H1 (cell line): ENCODE results near the gene GPER1. TPM values are rescaled to one million over a fixed set of nuclear protein-coding genes. Genes with fewer than 3 reads are reported as not detected.

Experiments
- CTCF ChIA-PET: fragments of 300-600 bp; sonication (Branson Sonifier 250); formaldehyde crosslinking; loops from one replicate; lab custom pipeline; 2021; ENCODE audit not compliant: partially characterized antibody; lab: Charles Lee
- POLR2A ChIA-PET: fragments of 300-600 bp; sonication (Branson Sonifier 250); formaldehyde crosslinking; loops from one replicate; lab custom pipeline; 2021; ENCODE audit warnings: inconsistent platforms; ENCODE audit not compliant: partially characterized antibody; lab: Charles Lee
- DNase-seq, 2 experiments: peaks; one replicate each; pipeline versions ENCODE4 v3.0.0 to v3.0.0-alpha.2; 2010 to 2022; ENCODE audit warnings: low spot score in 2 of 2, low read depth in 1 of 2, mixed read lengths in 1 of 2
- FAIRE-seq: peaks from 2 replicates; lab custom pipeline; 2011; peaks lifted over from hg19 to GRCh38; lab: Jason Lieb, UNC
- H2AFZ ChIP-seq: 2 replicates; pipeline ENCODE4 v1.8.1; 2012; ENCODE audit warnings: low read length, inconsistent platforms
- H2AK5ac ChIP-seq: 2 replicates; pipeline ENCODE4 v1.6.1; 2013; ENCODE audit warnings: low read depth, low read length
- H2BK120ac ChIP-seq: replicated peaks from 2 replicates; pipeline ENCODE3; 2013; ENCODE audit warnings: low read depth, low read length, inconsistent platforms
- H2BK12ac ChIP-seq: 2 replicates; pipeline ENCODE4 v1.6.1; 2013; ENCODE audit warnings: low read depth, low read length
- H2BK15ac ChIP-seq: 2 replicates; pipeline ENCODE4 v1.6.1; 2013; ENCODE audit warnings: low read length
- H2BK20ac ChIP-seq: 2 replicates; pipeline ENCODE4 v1.6.1; 2013; ENCODE audit warnings: low read length
- H2BK5ac ChIP-seq: 2 replicates; pipeline ENCODE4 v1.6.1; 2013; ENCODE audit warnings: low read depth, low read length
- H3K14ac ChIP-seq: 2 replicates; pipeline ENCODE4 v1.6.1; 2013; ENCODE audit warnings: inconsistent platforms; ENCODE audit not compliant: insufficient read length
- H3K18ac ChIP-seq: 2 replicates; pipeline ENCODE4 v1.6.1; 2013; ENCODE audit warnings: low read length; ENCODE audit errors: extremely low read depth
- H3K23ac ChIP-seq: 2 replicates; pipeline ENCODE4 v1.6.1; 2013; ENCODE audit warnings: inconsistent platforms; ENCODE audit not compliant: insufficient read length
- H3K23me2 ChIP-seq: 2 replicates; pipeline ENCODE4 v1.6.1; 2013; ENCODE audit warnings: low read depth, low read length
- H3K27ac ChIP-seq: 2 replicates; pipeline ENCODE4 v1.6.1; 2011; ENCODE audit warnings: low read depth, low read length, inconsistent platforms
- H3K27me3 ChIP-seq, 4 experiments: replicated peaks in 1 of 4; 1 replicate in 1 of 4; 2 replicates in 3 of 4; pipeline versions ENCODE4 v1.6.1 to v1.8.1; 2011 to 2013; ENCODE audit warnings: low read length in 3 of 4, mild to moderate bottlenecking in 3 of 4, inconsistent platforms in 2 of 4, mixed read lengths in 2 of 4, moderate library complexity in 1 of 4; ENCODE audit not compliant: control insufficient read depth in 3 of 4, insufficient read depth in 3 of 4; ENCODE audit errors: extremely low read depth in 1 of 4
- H3K36me3 ChIP-seq, 4 experiments: 2 replicates each; pipeline versions ENCODE4 v1.6.1 to v1.8.1; 2011 to 2013; ENCODE audit warnings: mild to moderate bottlenecking in 4 of 4, low read length in 3 of 4, moderate library complexity in 2 of 4, control low read depth in 1 of 4, inconsistent platforms in 1 of 4; ENCODE audit not compliant: insufficient read depth in 4 of 4, control insufficient read depth in 2 of 4
- H3K4ac ChIP-seq: replicated peaks from 2 replicates; pipeline ENCODE3; 2013; ENCODE audit warnings: low read length, low read depth, mixed read lengths, inconsistent platforms; ENCODE audit not compliant: insufficient read length
- H3K4me1 ChIP-seq, 4 experiments: replicated peaks in 1 of 4; 1 replicate in 1 of 4; 2 replicates in 3 of 4; pipeline versions ENCODE4 v1.6.1 to v1.8.1; 2011 to 2013; ENCODE audit warnings: low read length in 3 of 4, inconsistent platforms in 2 of 4, mixed read lengths in 1 of 4; ENCODE audit not compliant: insufficient read depth in 4 of 4, control insufficient read depth in 3 of 4
- H3K4me2 ChIP-seq, 2 experiments: 2 replicates each; pipeline versions ENCODE4 v1.6.1 to v1.8.1; 2011 to 2013; ENCODE audit warnings: low read depth in 2 of 2, low read length in 2 of 2, control low read depth in 1 of 2, inconsistent platforms in 1 of 2, mild to moderate bottlenecking in 1 of 2; ENCODE audit not compliant: insufficient read depth in 1 of 2
- H3K4me3 ChIP-seq, 4 experiments: fragments of 200-600, 300-600 bp in 1 of 4; sonication (generic), shearing (Covaris generic), sonication (Bioruptor Twin) in 1 of 4; 2 replicates each; pipeline versions ENCODE4 v1.5.1 to v1.8.1; 2011 to 2016; ENCODE audit warnings: low read length in 4 of 4, low read depth in 3 of 4, control low read depth in 2 of 4, inconsistent platforms in 2 of 4, mild to moderate bottlenecking in 2 of 4, mixed read lengths in 1 of 4, moderate library complexity in 1 of 4; ENCODE audit not compliant: insufficient read depth in 2 of 4; ENCODE audit errors: extremely low read depth in 1 of 4
- H3K56ac ChIP-seq: replicated peaks from 2 replicates; pipeline ENCODE3; 2013; ENCODE audit warnings: low read depth, mild to moderate bottlenecking, mixed read lengths, low read length, inconsistent platforms; ENCODE audit not compliant: insufficient read length
- H3K79me1 ChIP-seq: 2 replicates; pipeline ENCODE4 v1.6.1; 2013; ENCODE audit warnings: low read depth, low read length, control low read depth
- H3K79me2 ChIP-seq, 2 experiments: 2 replicates each; pipeline versions ENCODE4 v1.6.1 to v1.8.1; 2012 to 2013; ENCODE audit warnings: low read length in 2 of 2, mild to moderate bottlenecking in 2 of 2, inconsistent platforms in 1 of 2; ENCODE audit not compliant: insufficient read depth in 2 of 2, control insufficient read depth in 1 of 2
- H3K9ac ChIP-seq, 4 experiments: replicated peaks in 1 of 4; 1 replicate in 1 of 4; 2 replicates in 3 of 4; pipeline versions ENCODE4 v1.6.1 to v1.8.1; 2011 to 2013; ENCODE audit warnings: low read depth in 3 of 4, low read length in 3 of 4, control low read depth in 2 of 4, mild to moderate bottlenecking in 2 of 4, moderate library complexity in 2 of 4, inconsistent platforms in 1 of 4; ENCODE audit errors: extremely low read depth in 1 of 4
- H3K9me3 ChIP-seq, 2 experiments: 2 replicates each; pipeline versions ENCODE4 v1.6.1 to v1.8.1; 2012 to 2013; ENCODE audit warnings: mild to moderate bottlenecking in 2 of 2, moderate library complexity in 2 of 2, control low read depth in 1 of 2, inconsistent platforms in 1 of 2, low read depth in 1 of 2, low read length in 1 of 2, mixed read lengths in 1 of 2; ENCODE audit not compliant: insufficient read depth in 2 of 2
- H4K20me1 ChIP-seq, 2 experiments: replicated peaks in 1 of 2; 2 replicates each; pipeline versions ENCODE3 to v1.8.1; 2011 to 2013; ENCODE audit warnings: inconsistent platforms in 2 of 2, low read length in 2 of 2, mild to moderate bottlenecking in 1 of 2; ENCODE audit not compliant: insufficient read depth in 2 of 2, control insufficient read depth in 1 of 2
- H4K5ac ChIP-seq: 2 replicates; pipeline ENCODE4 v1.6.1; 2013; ENCODE audit warnings: low read length, low read depth, mixed read lengths, inconsistent platforms; ENCODE audit not compliant: insufficient read length
- H4K8ac ChIP-seq: 2 replicates; pipeline ENCODE4 v1.8.0; 2013; ENCODE audit warnings: mild to moderate bottlenecking, moderate library complexity, low read length, inconsistent platforms; ENCODE audit not compliant: insufficient read depth; ENCODE audit errors: extremely low read depth
- H4K91ac ChIP-seq: replicated peaks from 2 replicates; pipeline ENCODE3; 2013; ENCODE audit warnings: low read length, mixed read lengths, inconsistent platforms; ENCODE audit not compliant: insufficient read length
- ATF3 ChIP-seq: IDR thresholded peaks from 2 replicates; pipeline ENCODE4 v1.6.1; 2011; ENCODE audit warnings: low read depth, mild to moderate bottlenecking, low read length; ENCODE audit not compliant: insufficient read depth
- BCL11A ChIP-seq, 2 experiments: IDR thresholded peaks; one replicate each; pipeline ENCODE4 v1.6.1; 2011; ENCODE audit warnings: low read depth in 2 of 2, low read length in 2 of 2, mild to moderate bottlenecking in 2 of 2
- CBX5 ChIP-seq: fragments of 300-800, 300-1000 bp; sonication (generic); IDR thresholded peaks from 2 replicates; pipeline ENCODE4 v1.7.1; 2016; ENCODE audit warnings: antibody characterized with exemption, low read length, low read depth
- CHD2 ChIP-seq: IDR thresholded peaks from 2 replicates; pipeline ENCODE4 v1.6.1; 2012; ENCODE audit warnings: low read length, improper control_type of control experiment
- HDAC2 ChIP-seq, 2 experiments: fragments of 300-600 bp in 1 of 2; sonication (generic) in 1 of 2; IDR thresholded peaks; 2 replicates each; pipeline ENCODE4 v1.6.1; 2011 to 2012; ENCODE audit warnings: low read depth in 2 of 2, low read length in 2 of 2, mild to moderate bottlenecking in 2 of 2, moderate library complexity in 2 of 2, borderline replicate concordance in 1 of 2, inconsistent platforms in 1 of 2
- KDM1A ChIP-seq: fragments of 200-600, 300-600 bp; sonication (generic); IDR thresholded peaks from 2 replicates; pipeline ENCODE4 v1.7.1; 2016; ENCODE audit warnings: mild to moderate bottlenecking, low read length, borderline replicate concordance
- MAX ChIP-seq: IDR thresholded peaks from 2 replicates; pipeline ENCODE4 v1.6.1; 2012; ENCODE audit warnings: inconsistent platforms
- POLR2A ChIP-seq, 2 experiments: IDR thresholded peaks; 1 replicate in 1 of 2; 2 replicates in 1 of 2; pipeline ENCODE4 v1.6.1; 2011; ENCODE audit warnings: low read depth in 2 of 2, low read length in 2 of 2, mild to moderate bottlenecking in 2 of 2; ENCODE audit errors: control extremely low read depth in 1 of 2
- POU5F1 ChIP-seq: IDR thresholded peaks from 2 replicates; pipeline ENCODE4 v1.6.1; 2011; ENCODE audit warnings: low read depth, mild to moderate bottlenecking, low read length, moderate library complexity
- RXRA ChIP-seq: IDR thresholded peaks from 2 replicates; pipeline ENCODE4 v1.6.1; 2011; ENCODE audit warnings: low read depth, mild to moderate bottlenecking, low read length, moderate library complexity; ENCODE audit not compliant: insufficient read depth
- SIRT6 ChIP-seq: IDR thresholded peaks from one replicate; pipeline ENCODE4 v1.7.1; 2012; ENCODE audit warnings: low read length, inconsistent platforms
- SP1 ChIP-seq: IDR thresholded peaks from 2 replicates; pipeline ENCODE4 v1.6.1; 2011; ENCODE audit warnings: low read depth, low read length
- SRF ChIP-seq: IDR thresholded peaks from 2 replicates; pipeline ENCODE4 v1.6.1; 2011; ENCODE audit warnings: mild to moderate bottlenecking, low read depth, low read length, moderate library complexity
- TBP ChIP-seq: IDR thresholded peaks from 2 replicates; pipeline ENCODE4 v1.6.1; 2011; ENCODE audit warnings: low read depth, low read length, improper control_type of control experiment
- ZNF274 ChIP-seq: IDR thresholded peaks from 2 replicates; pipeline ENCODE4 v1.7.0; 2012; ENCODE audit warnings: low read length, borderline replicate concordance; ENCODE audit errors: extremely low read depth
- WGBS, 2 experiments: shearing (Covaris generic) in 1 of 2; methylation state at CpG; one replicate each; pipeline versions ENCODE4 v1.1.6 to v1.1.7; 2013 to 2015; ENCODE audit warnings: low lambda C conversion rate in 2 of 2, mixed read lengths in 2 of 2, inconsistent platforms in 1 of 2, low coverage in 1 of 2, missing lambda C conversion rate in 1 of 2; ENCODE audit not compliant: insufficient replicate concordance in 2 of 2, insufficient coverage in 1 of 2, insufficient read length in 1 of 2; ENCODE audit errors: extremely low coverage in 1 of 2, missing lambda C conversion rate in 1 of 2; 5-methylcytosine and 5-hydroxymethylcytosine counted together
- polyA plus RNA-seq, 7 experiments: library from polyadenylated mRNA; depleted of rRNA in 3 of 7; stranded (reverse) in 5 of 7; unstranded in 2 of 7; fragments of >200 nt in 5 of 7; fragments of 200-250 nt in 2 of 7; gene quantifications; 1 replicate in 5 of 7; 2 replicates in 1 of 7; 4 replicates in 1 of 7; pipeline versions ENCODE4 v1.2.1 to v1.2.3, GENCODE V29; 2011 to 2013; ENCODE audit warnings: missing spikeins in 2 of 7, mixed read lengths in 2 of 7
- total RNA-seq: library from RNA; stranded (reverse); fragmentation: NEBNext Ultra II Directional; extraction: Animal tissue kit (Norgen Biotek cat#: 25700); gene quantifications from 2 replicates; pipeline ENCODE4 v1.2.1, GENCODE V29; 2021

Gene GPER1
- total and polyA plus RNA-seq, 2 of the 8 experiments (the other 6 are each of a cell fraction or from before 2014, with no cell fraction given), result 0.24 to 0.47 TPM

DNA sequence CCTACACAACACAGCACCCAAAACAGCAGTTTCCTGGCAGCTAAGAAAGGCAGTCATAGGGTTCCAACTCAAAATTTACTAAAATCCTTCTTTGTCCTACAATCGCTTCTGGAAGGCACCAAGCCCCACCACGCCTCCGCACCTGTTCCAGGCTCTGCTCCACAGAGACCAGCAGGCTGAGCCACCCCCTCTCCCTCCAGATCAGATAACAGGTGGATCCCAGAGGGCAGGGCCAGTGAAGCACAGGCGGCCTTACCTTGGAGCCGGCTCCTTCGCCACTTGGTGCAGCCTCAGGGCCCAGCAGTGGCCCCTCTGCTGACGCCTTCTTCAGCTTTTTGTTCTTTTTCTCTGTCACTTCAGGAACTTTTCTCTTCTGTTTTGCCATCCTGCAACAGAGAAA lies 39.1 kb downstream of the GPER1 start:
- Histone ChIP-seq H3K4ac (no peak overlapping the region), H2BK5ac (no peak overlapping the region), H3K79me2 (peaks cover 3 to 35% of the 10 kb centered on the region in 2 experiments; a peak in 3 of 4 replicates), H4K5ac (no peak overlapping the region), H4K20me1 (peaks cover 7 to 9% of the 10 kb centered on the region in 2 experiments), H3K9me3 (peaks cover 0 to 3% of the 10 kb centered on the region in 2 experiments; a peak in 1 of 4 replicates), H3K23me2 (no peaks in the 10 kb centered on the region), H3K56ac (no peak overlapping the region), H3K79me1 (peaks cover 4% of the 10 kb centered on the region; the same call in 1 of the 2 replicates), H3K18ac (no peak overlapping the region), H3K36me3 (peaks cover 0 to 14% (median 5%) of the 10 kb centered on the region in 4 experiments; a peak in 3 of 8 replicates), H2BK15ac (no peak overlapping the region), H2BK20ac (no peak overlapping the region), H2BK12ac (no peak overlapping the region), H3K23ac (no peak overlapping the region), H3K4me3 (no peak overlapping the region), H3K27me3 (no peaks in the 10 kb centered on the region), H3K4me2 (no peak overlapping the region), H3K14ac (no peak overlapping the region), H4K8ac (no peak overlapping the region), H3K4me1 (peaks cover 0 to 14% (median 8%) of the 10 kb centered on the region in 4 experiments; a peak in 6 of 7 replicates), H4K91ac (no peak overlapping the region), H2AFZ (no peak overlapping the region), H3K27ac (no peak overlapping the region), H2BK120ac (no peak overlapping the region), H3K9ac (no peak overlapping the region), H2AK5ac (no peak overlapping the region)
- DNase-seq (no peak), FAIRE-seq (no peak)
- WGBS, 2 experiments, result 92% methylated on average over 7 of the region's 7 CpGs; no CpG with 5 or more reads in 1 of the 2 experiments
- CTCF ChIA-PET, result no interaction called here
- POLR2A ChIA-PET, result no interaction called here
- TF ChIP-seq POU5F1 (no peak), POLR2A (IDR thresholded peaks at IDR 0.05; ENCODE audit: control extremely low read depth in 1 of 2, low read depth in 2 of 2, low read length in 2 of 2) (no peak), CBX5 (no peak), SRF (no peak), ATF3 (no peak), SIRT6 (no peak), HDAC2 (IDR thresholded peaks at IDR 0.05; ENCODE audit: borderline replicate concordance in 1 of 2, low read depth in 2 of 2, low read length in 2 of 2) (no peak), CHD2 (no peak), BCL11A (IDR thresholded peaks at IDR 0.05; ENCODE audit: low read depth in 2 of 2, low read length in 2 of 2) (no peak), SP1 (no peak), KDM1A (no peak), RXRA (no peak), ZNF274 (no peak), MAX (no peak), TBP (no peak)
